Kidney (tissue), 14 donors: ENCODE results near the gene LYRM7. TPM values are rescaled to one million over a fixed set of nuclear protein-coding genes. Genes with fewer than 3 reads are reported as not detected.

Source experiments
- DNase-seq, 5 donors: peaks; one replicate each; pipeline ENCODE4 v3.0.0-alpha.2; 2013 to 2020
- FAIRE-seq: peaks from 2 replicates; lab custom pipeline; 2012; peaks lifted over from hg19 to GRCh38; lab: Jason Lieb, UNC
- H3K27ac ChIP-seq, 2 donors: one replicate each; pipeline ENCODE4 v1.7.0; 2013; ENCODE audit warnings: low read depth in 2 of 2, low read length in 2 of 2, inconsistent platforms in 1 of 2
- H3K27me3 ChIP-seq: one replicate; pipeline ENCODE4 v1.7.1; 2013; ENCODE audit warnings: low read length, inconsistent platforms; ENCODE audit not compliant: control insufficient read depth, insufficient read depth
- H3K36me3 ChIP-seq, 3 donors: one replicate each; pipeline versions ENCODE4 v1.7.0 to v1.7.1; 2013; ENCODE audit warnings: low read length in 3 of 3, control low read depth in 1 of 3, inconsistent platforms in 1 of 3; ENCODE audit not compliant: insufficient read depth in 3 of 3, control insufficient read depth in 2 of 3
- H3K4me1 ChIP-seq, 3 donors: one replicate each; pipeline versions ENCODE4 v1.7.0 to v1.7.1; 2013; ENCODE audit warnings: low read length in 3 of 3, inconsistent platforms in 1 of 3, low read depth in 1 of 3; ENCODE audit not compliant: control insufficient read depth in 2 of 3, insufficient read depth in 2 of 3
- H3K4me3 ChIP-seq, 3 donors: one replicate each; pipeline versions ENCODE4 v1.7.0 to v1.8.1; 2013; ENCODE audit warnings: low read length in 3 of 3, control low read depth in 1 of 3, inconsistent platforms in 1 of 3
- H3K9ac ChIP-seq, 3 donors: one replicate each; pipeline versions ENCODE4 v1.7.0 to v1.7.1; 2013; ENCODE audit warnings: low read length in 3 of 3, control low read depth in 1 of 3, inconsistent platforms in 1 of 3
- H3K9me3 ChIP-seq, 3 donors: one replicate each; pipeline versions ENCODE4 v1.7.0 to v1.7.1; 2013; ENCODE audit warnings: low read length in 3 of 3, control low read depth in 1 of 3, inconsistent platforms in 1 of 3; ENCODE audit not compliant: control insufficient read depth in 2 of 3, insufficient read depth in 1 of 3
- intact Hi-C: fragments of 100-400 bp; cut with DNase I; formaldehyde crosslinking; loops from one replicate; pipeline ENCODE4 v1.11.1; 2022
- polyA plus RNA-seq: library from polyadenylated mRNA; stranded (reverse); fragments of 350-450 nt; fragmentation: Illumina TruSeq; extraction: RNeasy Lipid Tissue Mini Kit (QIAGEN cat#74804); gene quantifications from one replicate; pipeline ENCODE4 v1.2.3, GENCODE V29; 2014; ENCODE audit warnings: low read depth, low replicate concordance; ENCODE audit not compliant: insufficient read depth
- total RNA-seq: library from RNA; stranded (reverse); fragmentation: NEBNext Ultra II Directional; extraction: Animal tissue kit (Norgen Biotek cat#: 25700); gene quantifications from one replicate; pipeline ENCODE4 v1.2.1, GENCODE V29; 2021
- TF ChIP-seq, protein P1 (sequence below): IDR thresholded peaks from 3 replicates; pipeline ENCODE4 v1.5.1; 2012; ENCODE audit warnings: mild to moderate bottlenecking, moderate library complexity, borderline replicate concordance; ENCODE audit not compliant: insufficient read depth; ENCODE audit errors: extremely low read depth
- donor health status: control.
- donor health status: control.
- donor health status: control.
- donor health status: control.
- donor health status: control.
- donor health status: DM: yes; HTN: yes; CAD: no.
- donor health status: Normal renal cell carcinoma (clear cell type).

LYRM7 gene
- total and polyA plus RNA-seq, 2 donors from 2014 or later, result 5.4 to 7.2 TPM

DNA sequence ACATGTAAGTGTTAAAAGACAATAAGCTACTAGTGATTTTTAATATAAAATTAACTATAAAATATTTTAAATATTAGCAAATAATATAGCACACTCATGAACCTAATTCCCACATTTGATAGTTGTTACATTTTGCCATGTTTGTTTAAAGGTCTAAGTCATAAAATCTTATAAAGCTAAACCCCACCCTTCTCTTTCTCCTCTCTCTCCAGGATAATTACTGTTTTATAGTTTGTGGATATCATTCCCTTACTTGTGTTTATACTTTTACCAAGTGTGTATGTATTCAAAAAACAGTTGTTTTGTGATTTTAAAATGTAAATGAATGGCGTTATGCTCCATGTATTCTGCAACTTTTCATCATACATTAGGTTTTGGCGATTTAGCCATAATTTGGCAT is 34.2 kb downstream of the LYRM7 start:
- Histone ChIP-seq H3K9me3 (no peaks in the 10 kb centered on the region), H3K4me3 (no peak overlapping the region), H3K27me3 (no peaks in the 10 kb centered on the region), H3K27ac (no peak overlapping the region), H3K4me1 (no peaks in the 10 kb centered on the region), H3K36me3 (no peaks in the 10 kb centered on the region), H3K9ac (no peak overlapping the region)
- FAIRE-seq, result no peak
- no peak for DNase-seq
- TF ChIP-seq, protein P1, sequence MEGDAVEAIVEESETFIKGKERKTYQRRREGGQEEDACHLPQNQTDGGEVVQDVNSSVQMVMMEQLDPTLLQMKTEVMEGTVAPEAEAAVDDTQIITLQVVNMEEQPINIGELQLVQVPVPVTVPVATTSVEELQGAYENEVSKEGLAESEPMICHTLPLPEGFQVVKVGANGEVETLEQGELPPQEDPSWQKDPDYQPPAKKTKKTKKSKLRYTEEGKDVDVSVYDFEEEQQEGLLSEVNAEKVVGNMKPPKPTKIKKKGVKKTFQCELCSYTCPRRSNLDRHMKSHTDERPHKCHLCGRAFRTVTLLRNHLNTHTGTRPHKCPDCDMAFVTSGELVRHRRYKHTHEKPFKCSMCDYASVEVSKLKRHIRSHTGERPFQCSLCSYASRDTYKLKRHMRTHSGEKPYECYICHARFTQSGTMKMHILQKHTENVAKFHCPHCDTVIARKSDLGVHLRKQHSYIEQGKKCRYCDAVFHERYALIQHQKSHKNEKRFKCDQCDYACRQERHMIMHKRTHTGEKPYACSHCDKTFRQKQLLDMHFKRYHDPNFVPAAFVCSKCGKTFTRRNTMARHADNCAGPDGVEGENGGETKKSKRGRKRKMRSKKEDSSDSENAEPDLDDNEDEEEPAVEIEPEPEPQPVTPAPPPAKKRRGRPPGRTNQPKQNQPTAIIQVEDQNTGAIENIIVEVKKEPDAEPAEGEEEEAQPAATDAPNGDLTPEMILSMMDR, result no peak
- intact Hi-C loops, result no loop called here

DNA sequence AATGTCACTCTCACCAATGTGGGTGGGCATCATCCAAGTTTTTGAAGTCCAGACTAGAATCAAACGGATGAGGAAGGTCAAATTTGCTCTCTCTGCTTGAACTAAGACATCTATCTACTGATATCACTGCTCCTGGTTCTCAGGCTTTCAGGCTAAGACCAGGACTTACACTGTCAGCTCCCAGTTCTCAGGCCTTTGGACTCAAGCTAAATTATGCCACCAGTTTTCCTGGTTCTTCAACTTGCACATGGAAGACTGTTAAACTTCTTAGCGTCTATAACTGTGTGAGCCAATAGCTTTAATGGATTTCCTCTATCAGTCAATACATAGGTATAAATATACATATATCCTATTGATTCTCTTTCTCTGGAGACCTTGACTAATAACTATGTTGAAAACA is 35.3 kb downstream of the LYRM7 start:
- Histone ChIP-seq H3K36me3 (no peaks in the 10 kb centered on the region), H3K27ac (no peak overlapping the region), H3K27me3 (no peaks in the 10 kb centered on the region), H3K9ac (no peak overlapping the region), H3K4me3 (no peak overlapping the region), H3K4me1 (no peaks in the 10 kb centered on the region), H3K9me3 (no peaks in the 10 kb centered on the region)
- DNase-seq (no peak), FAIRE-seq (no peak)
- intact Hi-C loops, result no loop called here
- TF ChIP-seq, protein P1, result no peak

DNA sequence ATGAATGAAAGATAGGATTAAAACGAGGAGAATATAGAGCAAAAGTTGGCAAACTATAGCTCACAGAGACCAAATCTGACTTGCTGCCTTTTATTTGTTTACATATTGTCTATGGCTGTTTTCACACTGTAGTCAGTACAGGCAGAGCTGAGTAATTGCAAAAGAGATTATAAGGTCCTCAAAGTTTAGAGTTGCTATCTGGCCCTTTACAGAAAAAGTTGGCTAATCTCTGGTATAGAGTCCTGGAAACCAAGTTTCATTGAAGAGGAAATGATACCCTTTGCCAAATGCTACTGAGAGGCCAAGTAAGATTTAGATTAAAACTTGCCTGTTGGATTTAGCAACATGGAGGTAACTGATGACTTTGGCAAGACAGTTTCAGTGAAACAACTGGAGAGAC is 36.0 kb downstream of the LYRM7 start:
- intact Hi-C loops, result no loop called here
- Histone ChIP-seq H3K9me3 (no peaks in the 10 kb centered on the region), H3K27ac (no peak overlapping the region), H3K9ac (no peak overlapping the region), H3K27me3 (no peaks in the 10 kb centered on the region), H3K4me1 (no peaks in the 10 kb centered on the region), H3K36me3 (no peaks in the 10 kb centered on the region), H3K4me3 (no peak overlapping the region)
- TF ChIP-seq, protein P1, result no peak
- FAIRE-seq (no peak), DNase-seq (no peak)

DNA sequence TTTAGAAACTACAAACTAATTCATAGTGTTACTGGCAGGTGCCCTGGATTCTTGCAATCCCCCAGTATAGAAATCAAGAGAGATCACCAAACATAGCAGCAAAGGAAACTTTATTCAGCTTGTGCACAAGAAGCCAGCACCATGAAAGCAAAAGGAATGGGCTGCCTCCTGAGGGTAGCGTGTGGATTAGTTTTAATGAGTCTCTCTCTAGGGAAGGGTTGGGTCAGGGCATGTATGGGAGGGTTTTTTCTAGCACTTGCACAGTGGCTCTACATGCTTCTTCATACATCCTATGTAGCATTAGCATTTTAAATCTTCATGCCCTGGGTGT is 38.4 kb downstream of the LYRM7 start:
- Histone ChIP-seq H3K36me3 (no peaks in the 10 kb centered on the region), H3K27me3 (no peaks in the 10 kb centered on the region), H3K4me1 (no peaks in the 10 kb centered on the region), H3K9ac (no peak overlapping the region), H3K27ac (no peak overlapping the region), H3K9me3 (no peaks in the 10 kb centered on the region), H3K4me3 (no peak overlapping the region)
- intact Hi-C loops, result no loop called here
- TF ChIP-seq, protein P1, result no peak
- DNase-seq (no peak), FAIRE-seq (no peak)
